Ectodermal cell (in vitro differentiated cells): ENCODE data around the gene CHDH.

Source experiments
- H3K27ac ChIP-seq: 2 replicates; pipeline ENCODE4 v1.7.0; 2013; ENCODE audit warnings: mild to moderate bottlenecking, low read depth, low read length; ENCODE audit not compliant: insufficient read depth, poor library complexity, severe bottlenecking
- H3K27me3 ChIP-seq: 2 replicates; pipeline ENCODE4 v1.7.0; 2013; ENCODE audit warnings: mild to moderate bottlenecking, low read length; ENCODE audit not compliant: insufficient read depth, control insufficient read depth, poor library complexity, severe bottlenecking
- H3K36me3 ChIP-seq: one replicate; pipeline ENCODE4 v1.7.0; 2013; ENCODE audit warnings: low read length; ENCODE audit not compliant: control insufficient read depth, insufficient read depth
- H3K4me1 ChIP-seq: one replicate; pipeline ENCODE4 v1.7.0; 2013; ENCODE audit warnings: low read length; ENCODE audit not compliant: control insufficient read depth, insufficient read depth
- H3K4me3 ChIP-seq: 2 replicates; pipeline ENCODE4 v1.7.0; 2013; ENCODE audit warnings: low read depth, low read length, control low read depth; ENCODE audit not compliant: insufficient read depth
- H3K9me3 ChIP-seq: 2 replicates; pipeline ENCODE4 v1.7.0; 2013; ENCODE audit warnings: mild to moderate bottlenecking, low read length, moderate library complexity; ENCODE audit not compliant: control insufficient read depth
- WGBS, 2 experiments: methylation state at CpG; one replicate each; pipeline ENCODE4 v1.1.7; 2013; ENCODE audit warnings: missing lambda C conversion rate in 2 of 2; 5-methylcytosine and 5-hydroxymethylcytosine counted together

CHDH gene

DNA sequence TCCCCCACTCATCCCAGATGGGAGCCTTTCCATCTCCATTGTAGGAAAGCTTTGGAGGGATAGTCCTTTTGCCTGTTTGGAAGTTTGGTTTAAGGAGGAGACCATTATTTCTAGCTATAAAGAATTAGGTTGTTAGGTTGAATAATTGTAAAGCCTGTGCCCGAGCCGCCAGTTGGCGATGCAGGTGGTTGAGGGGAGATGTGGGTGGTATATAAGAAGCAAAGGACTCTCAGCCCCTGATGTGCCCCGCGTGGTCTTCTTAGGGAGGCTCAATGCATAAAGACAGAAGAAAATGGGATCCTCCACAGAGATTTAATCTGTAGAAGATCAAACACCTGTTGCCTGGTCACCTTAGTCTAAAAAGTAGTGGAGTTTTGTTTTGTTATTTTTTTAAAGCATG, 55.7 kb downstream of the CHDH start:
- Histone ChIP-seq H3K4me3 (no peak overlapping the region), H3K27me3 (no peaks in the 10 kb centered on the region), H3K36me3 (no peaks in the 10 kb centered on the region), H3K9me3 (no peaks in the 10 kb centered on the region), H3K4me1 (no peaks in the 10 kb centered on the region), H3K27ac (no peak overlapping the region)
- 86 to 93% methylated on average over 5 of the region's 5 CpGs for WGBS, 2 experiments

DNA sequence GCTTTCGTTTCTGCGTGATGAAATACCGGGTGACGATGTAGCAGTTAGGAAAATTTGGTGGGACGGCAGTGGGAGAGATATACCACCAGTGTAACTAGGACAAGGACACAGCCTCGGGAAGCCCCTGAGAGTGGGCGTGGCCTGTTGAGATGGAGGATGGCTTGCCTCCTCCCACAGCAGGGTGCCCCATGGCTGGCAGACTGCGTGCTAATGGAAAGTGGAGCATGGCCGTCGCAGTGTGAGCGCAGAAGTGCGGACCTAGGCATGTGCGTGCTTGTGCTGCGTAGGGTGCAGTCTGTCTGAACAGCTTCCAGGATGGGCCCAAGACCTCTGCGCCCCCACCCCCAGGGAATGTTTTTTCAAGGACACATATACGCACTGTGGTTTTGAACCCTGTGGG, 56.8 kb downstream of the CHDH start:
- no peaks in the 10 kb centered on the region for H3K27me3 ChIP-seq
- no peaks in the 10 kb centered on the region for H3K36me3 ChIP-seq
- H3K4me1 ChIP-seq, result no peaks in the 10 kb centered on the region
- 92 to 93% methylated on average over 16 of the region's 16 CpGs for WGBS, 2 experiments
- H3K27ac ChIP-seq, result no peak overlapping the region
- no peak overlapping the region for H3K4me3 ChIP-seq
- no peaks in the 10 kb centered on the region for H3K9me3 ChIP-seq

DNA sequence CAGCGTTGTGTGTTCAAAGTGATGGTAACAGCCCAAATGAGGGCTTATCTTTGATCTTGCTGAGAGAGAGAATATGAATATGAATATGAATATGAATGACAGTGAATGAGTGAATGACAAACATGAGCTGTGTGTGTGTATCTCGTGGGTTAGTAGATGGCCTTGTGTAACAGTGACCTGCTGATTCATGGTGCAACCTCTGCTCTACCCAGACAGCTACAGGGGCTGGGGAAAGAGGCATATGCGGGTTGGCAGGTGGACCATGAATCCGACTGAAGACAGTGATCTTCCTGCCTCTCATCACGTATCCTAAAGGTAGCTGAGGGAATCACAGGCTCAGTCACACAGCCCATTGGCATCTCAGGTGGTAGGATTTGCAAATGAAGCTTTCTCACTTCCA, 58.2 kb downstream of the CHDH start:
- no peaks in the 10 kb centered on the region for H3K9me3 ChIP-seq
- H3K27me3 ChIP-seq, result no peaks in the 10 kb centered on the region
- H3K4me3 ChIP-seq, result no peak overlapping the region
- H3K4me1 ChIP-seq, result no peaks in the 10 kb centered on the region
- no peak overlapping the region for H3K27ac ChIP-seq
- H3K36me3 ChIP-seq, result no peaks in the 10 kb centered on the region
- WGBS, 2 experiments, result 84 to 86% methylated on average over 5 of the region's 5 CpGs

DNA sequence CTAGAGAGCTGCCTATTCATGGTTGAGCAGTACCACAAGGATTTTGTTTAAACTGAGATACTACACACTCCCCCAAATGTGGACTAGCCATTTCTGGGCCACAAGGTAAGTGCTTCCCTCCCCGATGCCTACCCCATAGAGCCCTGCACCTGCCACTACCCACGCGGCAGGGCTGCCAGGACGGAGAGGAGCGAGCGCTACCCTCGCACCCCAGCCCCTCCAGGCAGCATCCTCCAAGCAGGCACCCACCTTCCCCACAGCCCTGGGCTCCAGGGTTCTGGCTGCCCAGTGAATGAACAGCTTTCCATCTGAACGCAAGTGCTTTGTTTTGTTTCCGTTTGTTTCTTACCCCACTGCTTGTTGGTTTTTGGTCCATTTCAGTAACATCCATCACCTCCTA, 59.2 kb downstream of the CHDH start:
- no peaks in the 10 kb centered on the region for H3K36me3 ChIP-seq
- no peaks in the 10 kb centered on the region for H3K4me1 ChIP-seq
- no peaks in the 10 kb centered on the region for H3K9me3 ChIP-seq
- H3K4me3 ChIP-seq, result no peak overlapping the region
- no peak overlapping the region for H3K27ac ChIP-seq
- 86 to 88% methylated on average over 9 of the region's 9 CpGs for WGBS, 2 experiments
- no peaks in the 10 kb centered on the region for H3K27me3 ChIP-seq

DNA sequence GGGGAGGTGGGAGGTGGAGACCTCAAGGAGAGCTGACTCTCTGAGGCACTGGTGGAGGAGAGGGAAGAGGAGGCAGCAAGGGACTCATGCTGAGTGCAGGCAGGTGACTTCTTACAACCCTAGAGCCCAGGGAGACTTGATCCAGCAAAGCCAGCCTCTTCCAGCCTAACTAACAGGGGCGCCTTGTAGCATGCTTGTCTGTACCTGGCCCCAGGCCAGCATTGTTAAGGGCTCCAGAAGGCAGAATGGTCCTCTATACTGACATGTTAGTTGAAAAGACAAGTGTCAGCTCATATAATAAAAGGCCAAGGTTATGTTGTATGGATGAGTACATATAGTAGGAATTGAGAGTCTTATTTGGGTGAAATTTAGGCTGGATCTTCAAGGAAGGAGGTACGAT, 65.4 kb downstream of the CHDH start:
- Histone ChIP-seq H3K9me3 (no peaks in the 10 kb centered on the region), H3K4me3 (no peak overlapping the region), H3K36me3 (no peaks in the 10 kb centered on the region), H3K27ac (no peak overlapping the region), H3K4me1 (no peaks in the 10 kb centered on the region), H3K27me3 (no peaks in the 10 kb centered on the region)
- WGBS, 2 experiments, result 92 to 94% methylated on average over 2 of the region's 2 CpGs

DNA sequence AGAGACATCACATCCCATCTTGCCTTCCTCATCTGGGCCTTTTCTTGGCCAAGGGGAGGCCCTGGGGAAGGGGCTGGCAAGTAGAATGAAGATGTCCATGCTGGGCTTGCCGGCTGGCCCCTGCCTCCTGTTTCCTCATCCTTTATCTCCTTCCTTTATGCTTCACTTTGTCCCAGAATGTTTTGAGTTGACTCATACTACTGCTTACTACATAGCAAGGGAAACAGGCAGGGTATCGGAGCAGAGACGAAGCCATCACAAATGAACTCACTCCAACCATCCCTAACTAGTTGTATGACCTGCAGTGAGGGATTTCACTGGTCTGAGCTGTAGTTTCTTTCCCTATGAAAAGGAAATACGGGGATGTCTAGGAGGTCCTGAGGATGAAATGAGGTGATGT, 66.0 kb downstream of the CHDH start:
- H3K4me1 ChIP-seq, result no peaks in the 10 kb centered on the region
- H3K27me3 ChIP-seq, result no peaks in the 10 kb centered on the region
- H3K36me3 ChIP-seq, result no peaks in the 10 kb centered on the region
- H3K4me3 ChIP-seq, result no peak overlapping the region
- 78 to 86% methylated on average over 4 of the region's 4 CpGs for WGBS, 2 experiments
- no peaks in the 10 kb centered on the region for H3K9me3 ChIP-seq
- no peak overlapping the region for H3K27ac ChIP-seq

DNA sequence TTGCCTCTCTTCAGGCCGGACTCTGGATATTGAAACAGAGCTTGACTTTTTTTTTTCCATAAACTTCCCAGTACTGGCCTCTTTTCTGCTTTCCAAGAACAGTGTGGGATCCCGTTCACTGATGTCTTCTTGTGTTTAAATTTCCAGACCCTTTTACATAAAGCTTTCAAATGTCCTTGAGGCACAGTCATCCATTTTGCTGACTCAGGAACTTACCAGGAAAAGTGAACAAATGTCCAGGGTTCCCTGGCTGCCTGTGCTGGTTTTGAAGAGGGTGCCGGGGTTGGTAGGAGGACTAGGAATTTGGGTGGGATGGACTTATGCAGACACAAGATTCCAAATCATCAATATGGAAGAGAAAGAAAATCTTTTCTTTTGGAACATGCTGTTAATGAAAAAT, 68.1 kb downstream of the CHDH start:
- no peak overlapping the region for H3K27ac ChIP-seq
- H3K36me3 ChIP-seq, result no peaks in the 10 kb centered on the region
- H3K27me3 ChIP-seq, result no peaks in the 10 kb centered on the region
- WGBS, 2 experiments, result 85 to 94% methylated on average over 3 of the region's 3 CpGs
- H3K4me3 ChIP-seq, result no peak overlapping the region
- no peaks in the 10 kb centered on the region for H3K9me3 ChIP-seq
- H3K4me1 ChIP-seq, result peaks cover 10% of the 10 kb centered on the region

DNA sequence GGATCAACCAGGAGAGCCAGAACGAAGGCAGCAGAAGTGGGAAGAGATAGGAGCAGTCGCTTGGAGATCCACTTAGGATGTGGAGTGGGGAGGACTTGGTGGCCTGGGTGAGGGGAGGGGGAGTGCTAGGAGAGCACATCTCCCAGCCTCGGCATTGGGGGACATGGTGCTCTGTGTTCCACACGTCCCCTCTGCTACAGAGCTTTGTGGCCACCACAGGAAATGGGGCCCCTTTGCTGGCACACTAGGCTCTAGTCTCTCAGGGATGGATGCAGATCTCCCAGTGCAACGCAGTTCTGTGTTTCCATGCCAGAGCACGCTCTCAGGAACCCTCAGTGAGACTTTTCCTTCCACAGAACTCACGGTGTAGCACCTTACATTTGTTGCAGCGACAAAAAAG, 68.8 kb downstream of the CHDH start:
- 93 to 95% methylated on average over 8 of the region's 8 CpGs for WGBS, 2 experiments
- H3K36me3 ChIP-seq, result no peaks in the 10 kb centered on the region

DNA sequence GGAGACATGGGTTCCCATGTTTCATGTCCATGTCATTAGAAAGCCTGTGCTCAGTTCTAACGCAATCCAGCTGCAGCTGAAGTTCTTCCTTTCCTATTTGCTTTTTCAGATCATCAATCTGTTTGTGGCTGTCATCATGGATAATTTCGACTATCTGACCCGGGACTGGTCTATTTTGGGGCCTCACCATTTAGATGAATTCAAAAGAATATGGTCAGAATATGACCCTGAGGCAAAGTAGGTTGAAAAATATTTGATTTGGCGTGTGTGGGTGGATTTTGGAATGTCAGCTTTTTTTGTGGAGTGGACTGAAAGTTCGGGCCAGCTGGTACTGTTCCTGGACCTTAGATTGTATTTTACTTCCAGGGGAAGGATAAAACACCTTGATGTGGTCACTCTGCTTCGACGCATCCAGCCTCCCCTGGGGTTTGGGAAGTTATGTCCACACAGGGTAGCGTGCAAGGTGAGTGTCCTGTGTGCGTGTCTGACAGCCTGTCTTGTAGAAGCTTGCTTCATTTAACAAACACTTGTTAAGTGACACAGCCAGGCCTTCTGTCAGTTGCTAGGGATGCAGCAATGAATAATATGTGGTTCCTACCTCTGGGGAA, 69.6 kb downstream of the CHDH start:
- no peak overlapping the region for H3K27ac ChIP-seq
- 95 to 96% methylated on average over 9 of the region's 9 CpGs for WGBS, 2 experiments
- H3K9me3 ChIP-seq, result no peaks in the 10 kb centered on the region
- H3K4me1 ChIP-seq, result peaks cover 16% of the 10 kb centered on the region
- H3K27me3 ChIP-seq, result no peaks in the 10 kb centered on the region
- H3K36me3 ChIP-seq, result no peaks in the 10 kb centered on the region
- H3K4me3 ChIP-seq, result no peak overlapping the region

More for the DNA sequence above, 68.8 kb downstream of the CHDH start:
- H3K27me3 ChIP-seq, result no peaks in the 10 kb centered on the region
- no peak overlapping the region for H3K27ac ChIP-seq
- peaks cover 16% of the 10 kb centered on the region for H3K4me1 ChIP-seq
- no peak overlapping the region for H3K4me3 ChIP-seq
- H3K9me3 ChIP-seq, result no peaks in the 10 kb centered on the region

DNA sequence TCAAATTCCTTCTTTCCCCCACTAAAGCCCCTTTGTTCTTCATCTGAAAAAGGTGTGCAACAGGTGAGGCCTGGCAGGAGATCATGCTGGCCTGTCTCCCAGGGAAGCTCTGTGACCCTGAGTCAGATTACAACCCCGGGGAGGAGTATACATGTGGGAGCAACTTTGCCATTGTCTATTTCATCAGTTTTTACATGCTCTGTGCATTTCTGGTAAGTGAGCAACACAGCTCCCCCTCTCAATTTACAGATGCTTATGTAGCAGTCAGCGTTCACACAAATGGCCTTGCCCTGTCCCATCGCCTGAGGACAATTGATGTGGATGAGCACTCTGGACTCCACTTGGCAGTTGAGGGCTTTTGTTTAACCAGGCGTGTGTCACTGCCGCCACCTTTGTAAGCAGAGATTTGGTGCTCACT, 70.4 kb downstream of the CHDH start:
- no peaks in the 10 kb centered on the region for H3K27me3 ChIP-seq
- WGBS, 2 experiments, result 88 to 92% methylated on average over 5 of the region's 5 CpGs

DNA sequence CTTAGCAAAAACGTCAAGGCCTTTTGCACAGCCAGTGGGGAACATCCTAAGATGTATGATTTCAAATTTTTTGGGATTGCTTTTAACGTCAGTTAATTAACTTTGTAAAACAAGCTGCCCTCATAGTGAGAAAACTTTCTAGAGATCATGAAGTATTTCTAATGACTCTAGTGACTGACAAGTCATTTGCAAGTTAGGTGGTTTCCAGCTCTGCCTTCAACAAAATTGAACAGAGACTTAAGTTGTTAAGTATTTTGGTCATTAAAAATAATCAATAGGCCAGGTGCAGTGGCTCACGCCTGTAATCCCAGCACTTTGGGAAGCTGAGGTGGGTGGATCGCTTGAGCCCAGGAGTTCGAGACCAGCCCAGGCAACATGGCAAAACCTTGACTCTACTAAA, 71.2 kb downstream of the CHDH start:
- Histone ChIP-seq H3K9me3 (no peaks in the 10 kb centered on the region), H3K27ac (no peak overlapping the region), H3K4me1 (peaks cover 16% of the 10 kb centered on the region), H3K36me3 (no peaks in the 10 kb centered on the region), H3K27me3 (no peaks in the 10 kb centered on the region), H3K4me3 (no peak overlapping the region)
- 87 to 92% methylated on average over 5 of the region's 5 CpGs for WGBS, 2 experiments

More for the DNA sequence above, 70.4 kb downstream of the CHDH start:
- H3K4me3 ChIP-seq, result no peak overlapping the region
- H3K36me3 ChIP-seq, result no peaks in the 10 kb centered on the region
- H3K9me3 ChIP-seq, result no peaks in the 10 kb centered on the region
- peaks cover 16% of the 10 kb centered on the region for H3K4me1 ChIP-seq
- no peak overlapping the region for H3K27ac ChIP-seq
